Keratinocyte (primary cell): ENCODE measurements around the gene KRT40.

Experiments
- EZH2 ChIP-seq: IDR thresholded peaks from one replicate; pipeline ENCODE4 v1.6.1; 2012; ENCODE audit warnings: inconsistent platforms, mild to moderate bottlenecking, low read length, moderate library complexity
- TF ChIP-seq, protein P1 (sequence below), 3 experiments: IDR thresholded peaks in 1 of 3; conservative IDR thresholded peaks in 1 of 3; optimal IDR thresholded peaks in 1 of 3; 2 replicates in 2 of 3; 3 replicates in 1 of 3; pipeline versions ENCODE3 to v1.5.1; 2011; ENCODE audit warnings: low read length in 3 of 3, mild to moderate bottlenecking in 3 of 3, moderate library complexity in 2 of 3, control low read depth in 1 of 3, inconsistent platforms in 1 of 3; ENCODE audit not compliant: insufficient read depth in 2 of 3; ENCODE audit errors: extremely low read depth in 1 of 3

GRCh38 chr17:40984226-40984625 lies at the start of gene KRT40:
- TF ChIP-seq, protein P1, sequence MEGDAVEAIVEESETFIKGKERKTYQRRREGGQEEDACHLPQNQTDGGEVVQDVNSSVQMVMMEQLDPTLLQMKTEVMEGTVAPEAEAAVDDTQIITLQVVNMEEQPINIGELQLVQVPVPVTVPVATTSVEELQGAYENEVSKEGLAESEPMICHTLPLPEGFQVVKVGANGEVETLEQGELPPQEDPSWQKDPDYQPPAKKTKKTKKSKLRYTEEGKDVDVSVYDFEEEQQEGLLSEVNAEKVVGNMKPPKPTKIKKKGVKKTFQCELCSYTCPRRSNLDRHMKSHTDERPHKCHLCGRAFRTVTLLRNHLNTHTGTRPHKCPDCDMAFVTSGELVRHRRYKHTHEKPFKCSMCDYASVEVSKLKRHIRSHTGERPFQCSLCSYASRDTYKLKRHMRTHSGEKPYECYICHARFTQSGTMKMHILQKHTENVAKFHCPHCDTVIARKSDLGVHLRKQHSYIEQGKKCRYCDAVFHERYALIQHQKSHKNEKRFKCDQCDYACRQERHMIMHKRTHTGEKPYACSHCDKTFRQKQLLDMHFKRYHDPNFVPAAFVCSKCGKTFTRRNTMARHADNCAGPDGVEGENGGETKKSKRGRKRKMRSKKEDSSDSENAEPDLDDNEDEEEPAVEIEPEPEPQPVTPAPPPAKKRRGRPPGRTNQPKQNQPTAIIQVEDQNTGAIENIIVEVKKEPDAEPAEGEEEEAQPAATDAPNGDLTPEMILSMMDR (optimal IDR thresholded peaks at IDR 0.05 in 1 of 3, IDR thresholded peaks at IDR 0.05 in 1 of 3, conservative IDR thresholded peaks at IDR 0.05 in 1 of 3; ENCODE audit: extremely low read depth in 1 of 3, insufficient read depth in 2 of 3, low read length in 3 of 3): no peak
- no peak for TF ChIP-seq EZH2
